Esophagus muscularis mucosa (tissue), 4 donors: ENCODE measurements around the gene ASTN2. TPM values are rescaled to one million over a fixed set of nuclear protein-coding genes. Genes with fewer than 3 reads are reported as not detected.

Experiments
- DNase-seq: peaks from one replicate; pipeline ENCODE4 v3.0.0-alpha.2; 2017; ENCODE audit errors: extremely low spot score
- H3K27ac ChIP-seq, 4 donors: fragments of 200-600 bp; sonication (generic); replicated peaks in 1 of 4; 1 replicate in 3 of 4; 2 replicates in 1 of 4; pipeline ENCODE4 v1.5.1; 2016 to 2019; ENCODE audit warnings: mild to moderate bottlenecking in 1 of 4
- H3K27me3 ChIP-seq, 4 donors: fragments of 200-600 bp; sonication (generic); one replicate each; pipeline versions ENCODE4 v1.5.1 to v1.6.0; 2016 to 2019
- H3K36me3 ChIP-seq, 4 donors: fragments of 200-600 bp; sonication (generic); one replicate each; pipeline ENCODE4 v1.5.1; 2016 to 2019
- H3K4me1 ChIP-seq, 4 donors: fragments of 200-600 bp; sonication (generic); one replicate each; pipeline ENCODE4 v1.5.1; 2016 to 2019
- H3K4me3 ChIP-seq, 4 donors: fragments of 200-600 bp; sonication (generic); 1 replicate in 2 of 4; 2 replicates in 2 of 4; pipeline ENCODE4 v1.5.1; 2016 to 2019; ENCODE audit warnings: mild to moderate bottlenecking in 4 of 4, moderate library complexity in 1 of 4
- H3K9me3 ChIP-seq, 4 donors: fragments of 200-600 bp; sonication (generic); 1 replicate in 3 of 4; 2 replicates in 1 of 4; pipeline ENCODE4 v1.5.1; 2016 to 2019
- EP300 ChIP-seq: sonication (generic); formaldehyde crosslinking; IDR thresholded peaks from one replicate; pipeline ENCODE4 v1.6.1; 2017; ENCODE audit warnings: antibody characterized with exemption
- POLR2A ChIP-seq: fragments of 450-650 bp; IDR thresholded peaks from one replicate; pipeline ENCODE4 v1.6.1; 2017; ENCODE audit warnings: antibody characterized with exemption, moderate library complexity, mild to moderate bottlenecking, low read depth
- POLR2AphosphoS5 ChIP-seq, 2 donors: sonication (generic); formaldehyde crosslinking; IDR thresholded peaks; one replicate each; pipeline ENCODE4 v1.6.1; 2017; ENCODE audit warnings: antibody characterized with exemption in 2 of 2
- WGBS: methylation state at CpG from one replicate; pipeline ENCODE4 v1.1.5; 2018; 5-methylcytosine and 5-hydroxymethylcytosine counted together
- intact Hi-C: fragments of 100-400 bp; cut with DNase I; formaldehyde crosslinking; loops from one replicate; pipeline ENCODE4 v1.15.1; 2023
- total RNA-seq, 4 donors: library from RNA; depleted of rRNA; stranded (reverse); fragments of >200 nt; gene quantifications; one replicate each; pipeline versions ENCODE4 v1.1.0 to v1.2.1, GENCODE V29; 2016
- TF ChIP-seq, protein P1 (sequence below), 3 experiments: fragments of 200-600 bp in 2 of 3; fragments of 450-650 bp in 1 of 3; sonication (generic) in 2 of 3; IDR thresholded peaks; one replicate each; pipeline ENCODE4 v1.5.1; 2017 to 2019; ENCODE audit warnings: antibody characterized with exemption in 3 of 3, mild to moderate bottlenecking in 2 of 3, moderate library complexity in 1 of 3

The ASTN2 gene
- total RNA-seq, 4 donors from 2014 or later, result 4.2 to 6.9 (median 5.5) TPM

DNA sequence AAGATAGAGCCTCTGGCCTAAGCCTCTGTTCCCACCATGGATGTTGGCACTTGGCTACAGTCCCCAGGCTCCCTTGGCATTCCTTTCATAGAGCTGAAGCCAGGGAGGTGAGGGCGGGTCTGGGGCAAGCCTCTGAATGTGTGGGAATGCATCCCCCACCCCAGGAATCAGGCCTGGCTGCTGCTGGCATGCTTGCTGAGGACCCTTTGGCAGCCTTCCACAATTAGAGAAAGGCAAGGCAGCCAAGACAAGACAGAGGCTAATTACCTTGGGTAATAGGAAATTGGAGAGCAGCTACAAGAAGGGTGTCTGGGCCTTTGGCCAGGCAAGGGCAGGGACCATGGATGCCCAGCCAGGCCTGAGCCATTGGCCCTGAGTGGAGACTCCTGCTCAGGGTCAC lies 932.1 kb downstream of the ASTN2 start:
- TF ChIP-seq, protein P1, sequence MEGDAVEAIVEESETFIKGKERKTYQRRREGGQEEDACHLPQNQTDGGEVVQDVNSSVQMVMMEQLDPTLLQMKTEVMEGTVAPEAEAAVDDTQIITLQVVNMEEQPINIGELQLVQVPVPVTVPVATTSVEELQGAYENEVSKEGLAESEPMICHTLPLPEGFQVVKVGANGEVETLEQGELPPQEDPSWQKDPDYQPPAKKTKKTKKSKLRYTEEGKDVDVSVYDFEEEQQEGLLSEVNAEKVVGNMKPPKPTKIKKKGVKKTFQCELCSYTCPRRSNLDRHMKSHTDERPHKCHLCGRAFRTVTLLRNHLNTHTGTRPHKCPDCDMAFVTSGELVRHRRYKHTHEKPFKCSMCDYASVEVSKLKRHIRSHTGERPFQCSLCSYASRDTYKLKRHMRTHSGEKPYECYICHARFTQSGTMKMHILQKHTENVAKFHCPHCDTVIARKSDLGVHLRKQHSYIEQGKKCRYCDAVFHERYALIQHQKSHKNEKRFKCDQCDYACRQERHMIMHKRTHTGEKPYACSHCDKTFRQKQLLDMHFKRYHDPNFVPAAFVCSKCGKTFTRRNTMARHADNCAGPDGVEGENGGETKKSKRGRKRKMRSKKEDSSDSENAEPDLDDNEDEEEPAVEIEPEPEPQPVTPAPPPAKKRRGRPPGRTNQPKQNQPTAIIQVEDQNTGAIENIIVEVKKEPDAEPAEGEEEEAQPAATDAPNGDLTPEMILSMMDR (IDR thresholded peaks at IDR 0.05), result no peak
- TF ChIP-seq POLR2AphosphoS5 (IDR thresholded peaks at IDR 0.05), result no peak
- no peak for TF ChIP-seq EP300
- TF ChIP-seq POLR2A, result no peak
- Histone ChIP-seq H3K9me3 (no peaks in the 10 kb centered on the region), H3K36me3 (no peaks in the 10 kb centered on the region), H3K27me3 (no peaks in the 10 kb centered on the region), H3K27ac (peak overlapping the region in 1 of 4 donors; percentile 21), H3K4me1 (peaks cover 0 to 18% (median 12%) of the 10 kb centered on the region in 4 donors), H3K4me3 (no peak overlapping the region)
- DNase-seq, result no peak
- intact Hi-C loops, result no loop called here
- WGBS, result 100% methylated on average over 1 of the region's 1 CpG

DNA sequence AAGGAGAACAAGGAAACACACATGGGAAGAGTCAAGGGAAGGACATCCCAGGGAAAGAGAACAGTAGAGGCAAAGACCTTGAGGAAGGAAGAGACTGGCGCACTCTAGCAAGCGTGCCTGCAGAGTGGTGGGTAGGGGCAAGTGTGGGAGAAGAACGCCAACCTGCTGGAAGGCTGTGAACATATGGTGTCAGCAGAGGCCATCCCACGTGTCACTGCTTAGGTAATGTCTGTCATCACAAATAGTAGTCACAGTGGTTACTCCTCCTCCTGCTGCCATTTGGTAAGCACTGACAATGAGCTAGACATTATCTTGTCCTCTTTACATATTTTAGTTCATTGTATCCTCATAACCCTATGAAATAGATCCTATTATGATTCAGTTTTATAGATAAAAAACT lies 934.2 kb downstream of the ASTN2 start:
- Histone ChIP-seq H3K4me1 (peaks cover 8 to 24% (median 16%) of the 10 kb centered on the region in 4 donors), H3K36me3 (no peaks in the 10 kb centered on the region), H3K27me3 (no peaks in the 10 kb centered on the region), H3K9me3 (no peaks in the 10 kb centered on the region), H3K27ac (no peak overlapping the region), H3K4me3 (no peak overlapping the region)
- no peak for DNase-seq
- no peak for TF ChIP-seq POLR2A
- TF ChIP-seq EP300, result no peak
- TF ChIP-seq, protein P1 (IDR thresholded peaks at IDR 0.05), result no peak
- no peak for TF ChIP-seq POLR2AphosphoS5 (IDR thresholded peaks at IDR 0.05)
- intact Hi-C loops, result no loop called here
- 93% methylated on average over 4 of the region's 4 CpGs for WGBS

DNA sequence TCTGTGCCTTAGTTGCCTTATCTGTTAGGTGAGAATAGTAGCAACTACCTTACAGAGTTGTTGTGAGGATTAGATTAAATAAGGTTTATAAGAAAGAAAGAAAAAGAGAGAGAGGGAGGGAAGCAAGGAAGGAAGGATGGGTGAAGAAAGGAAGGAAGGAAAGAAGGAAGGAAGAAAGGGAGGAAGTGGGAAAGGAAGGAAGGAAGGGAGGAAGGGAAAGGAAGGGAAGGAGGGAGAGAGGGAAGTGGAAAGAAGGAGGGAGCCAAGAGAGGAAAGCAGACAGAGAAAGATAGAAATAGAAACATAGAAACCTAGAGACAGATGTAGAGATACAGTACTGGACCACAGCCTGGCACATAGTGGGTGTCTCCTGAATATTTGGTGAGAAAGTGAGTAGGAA lies 934.9 kb downstream of the ASTN2 start:
- Histone ChIP-seq H3K4me3 (no peak overlapping the region), H3K27me3 (no peaks in the 10 kb centered on the region), H3K4me1 (peaks cover 8 to 24% (median 15%) of the 10 kb centered on the region in 4 donors), H3K27ac (no peak overlapping the region), H3K36me3 (no peaks in the 10 kb centered on the region), H3K9me3 (no peaks in the 10 kb centered on the region)
- no peak for DNase-seq
- TF ChIP-seq, protein P1 (IDR thresholded peaks at IDR 0.05), result no peak
- TF ChIP-seq POLR2AphosphoS5 (IDR thresholded peaks at IDR 0.05), result no peak
- no peak for TF ChIP-seq EP300
- no peak for TF ChIP-seq POLR2A
- intact Hi-C loops, result no loop called here

DNA sequence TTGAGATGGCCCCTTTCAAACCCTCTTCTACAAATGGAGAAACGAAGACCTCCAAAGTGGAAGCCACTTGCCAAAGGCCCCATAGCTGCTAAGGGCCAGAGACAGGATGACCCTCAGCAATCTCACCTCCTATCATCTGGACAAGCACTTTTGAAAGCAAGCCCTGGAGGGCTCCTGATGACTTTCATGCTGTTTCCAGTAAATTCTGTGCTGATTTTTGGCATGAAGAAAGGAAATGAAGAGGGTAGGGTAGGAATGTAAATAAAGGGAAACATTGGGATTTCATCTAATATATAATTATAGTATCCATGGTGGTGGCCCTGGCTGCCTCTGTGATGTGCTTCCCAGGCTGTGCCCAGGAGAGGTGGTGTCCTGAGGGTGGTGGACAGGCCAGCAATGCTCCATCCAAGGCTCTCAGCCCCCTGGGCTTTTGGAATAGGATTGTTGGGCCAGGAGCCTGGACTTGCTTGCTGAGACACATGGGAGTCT lies 935.8 kb downstream of the ASTN2 start:
- intact Hi-C loops, result no loop called here
- TF ChIP-seq POLR2AphosphoS5 (IDR thresholded peaks at IDR 0.05) (no peak), EP300 (no peak), POLR2A (no peak)
- TF ChIP-seq, protein P1 (IDR thresholded peaks at IDR 0.05), result no peak
- Histone ChIP-seq H3K36me3 (no peaks in the 10 kb centered on the region), H3K27ac (no peak overlapping the region), H3K9me3 (no peaks in the 10 kb centered on the region), H3K4me1 (peaks cover 6 to 24% (median 9%) of the 10 kb centered on the region in 4 donors), H3K4me3 (no peak overlapping the region), H3K27me3 (no peaks in the 10 kb centered on the region)
- 89% methylated on average over 1 of the region's 1 CpG for WGBS
- no peak for DNase-seq

DNA sequence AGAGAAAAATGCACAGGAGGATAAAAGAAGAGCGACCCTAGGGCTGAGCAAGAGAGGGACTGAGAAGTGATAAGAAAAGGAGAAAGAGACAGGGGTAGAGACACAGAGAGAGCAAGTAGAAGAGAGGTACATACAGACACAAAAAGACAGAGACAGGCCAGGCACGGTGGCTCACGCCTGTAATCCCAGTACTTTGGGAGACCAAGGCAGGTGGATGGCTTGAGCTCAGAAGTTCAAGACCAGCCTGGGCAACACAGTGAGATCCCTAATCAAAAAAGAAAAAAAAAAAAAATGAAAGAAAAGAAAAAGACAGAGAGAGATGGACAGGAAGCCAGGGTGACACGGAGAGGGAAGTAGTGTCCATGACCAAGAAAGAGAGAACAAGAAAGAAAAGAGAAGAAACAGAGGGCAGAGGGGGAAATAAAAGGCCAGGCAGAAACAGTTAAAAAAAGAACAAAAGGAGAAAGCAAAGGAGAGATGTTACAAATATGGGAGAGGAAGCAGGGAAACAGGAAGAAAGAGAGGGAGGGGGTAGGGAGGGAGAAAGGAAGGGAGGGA lies 937.2 kb downstream of the ASTN2 start:
- H3K27me3 ChIP-seq, result no peaks in the 10 kb centered on the region
- peak overlapping the region in 2 of 4 donors; percentile 23 to 40 for H3K27ac ChIP-seq
- TF ChIP-seq, protein P1 (IDR thresholded peaks at IDR 0.05), result no peak
- no peak for TF ChIP-seq EP300
- no peak for TF ChIP-seq POLR2AphosphoS5 (IDR thresholded peaks at IDR 0.05)
- no peak for TF ChIP-seq POLR2A
- peaks cover 0 to 10% (median 8%) of the 10 kb centered on the region in 4 donors for H3K4me1 ChIP-seq
- no peak for DNase-seq
- intact Hi-C loops, result no loop called here
- H3K9me3 ChIP-seq, result no peaks in the 10 kb centered on the region
- H3K4me3 ChIP-seq, result no peak overlapping the region
- no peaks in the 10 kb centered on the region for H3K36me3 ChIP-seq
- WGBS, result 89% methylated on average over 4 of the region's 4 CpGs
